Measurements from ENCODE around the gene GALNT7.

GRCh38 chr4:173245952-173246351 lies 77.3 kb downstream of the GALNT7 start:
- TF ChIP-seq EZH2 (IDR thresholded peaks at IDR 0.05; ENCODE audit: low read length, unreplicated experiment): no peak
- TF ChIP-seq, protein P1, sequence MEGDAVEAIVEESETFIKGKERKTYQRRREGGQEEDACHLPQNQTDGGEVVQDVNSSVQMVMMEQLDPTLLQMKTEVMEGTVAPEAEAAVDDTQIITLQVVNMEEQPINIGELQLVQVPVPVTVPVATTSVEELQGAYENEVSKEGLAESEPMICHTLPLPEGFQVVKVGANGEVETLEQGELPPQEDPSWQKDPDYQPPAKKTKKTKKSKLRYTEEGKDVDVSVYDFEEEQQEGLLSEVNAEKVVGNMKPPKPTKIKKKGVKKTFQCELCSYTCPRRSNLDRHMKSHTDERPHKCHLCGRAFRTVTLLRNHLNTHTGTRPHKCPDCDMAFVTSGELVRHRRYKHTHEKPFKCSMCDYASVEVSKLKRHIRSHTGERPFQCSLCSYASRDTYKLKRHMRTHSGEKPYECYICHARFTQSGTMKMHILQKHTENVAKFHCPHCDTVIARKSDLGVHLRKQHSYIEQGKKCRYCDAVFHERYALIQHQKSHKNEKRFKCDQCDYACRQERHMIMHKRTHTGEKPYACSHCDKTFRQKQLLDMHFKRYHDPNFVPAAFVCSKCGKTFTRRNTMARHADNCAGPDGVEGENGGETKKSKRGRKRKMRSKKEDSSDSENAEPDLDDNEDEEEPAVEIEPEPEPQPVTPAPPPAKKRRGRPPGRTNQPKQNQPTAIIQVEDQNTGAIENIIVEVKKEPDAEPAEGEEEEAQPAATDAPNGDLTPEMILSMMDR (conservative IDR thresholded peaks at IDR 0.05; ENCODE audit: low read depth, low read length): no peak
- no peak for TF ChIP-seq EZH2phosphoT487 (IDR thresholded peaks at IDR 0.05; ENCODE audit: borderline replicate concordance, low read length)

Data from PC-3 (cell line).